HG03108 (cell line): Measurements from ENCODE around the gene ZNF124.

ENCODE experiments used
- ATAC-seq: cut with Tn5 transposase; IDR thresholded peaks from one replicate; pipeline ENCODE4 v1.9.1; 2021; ENCODE audit warnings: moderate library complexity; ENCODE audit not compliant: unreplicated experiment

The ZNF124 gene

DNA sequence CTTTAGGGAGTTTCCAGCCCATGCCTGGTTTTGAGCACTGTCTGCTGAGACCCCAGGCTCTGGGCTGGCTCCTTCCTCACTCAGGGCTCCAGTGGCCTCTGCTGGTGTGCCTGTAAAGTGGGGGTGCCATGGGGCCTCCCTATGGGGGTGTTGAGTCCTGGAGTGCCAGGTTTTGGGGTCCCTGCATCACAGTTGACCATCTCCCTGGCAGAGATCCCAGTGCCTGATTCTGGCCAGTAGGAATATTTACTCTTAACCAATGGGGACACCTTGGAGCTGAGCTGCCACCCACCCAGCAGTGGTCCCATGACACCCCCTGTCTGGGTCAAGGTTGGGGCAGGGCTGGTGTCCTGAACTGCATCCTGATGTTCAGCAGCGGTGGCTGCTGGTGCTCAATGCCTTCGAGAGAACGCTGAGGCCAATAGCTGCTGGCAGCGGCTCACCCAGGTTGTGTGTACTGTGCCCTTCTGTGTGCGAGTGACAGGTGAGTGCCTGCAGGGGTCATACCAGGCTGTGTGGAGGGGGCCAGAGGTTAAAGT is 58.0 kb downstream of the ZNF124 start:
- ATAC-seq = no peak

GRCh38 chr1:247113094-247113497 is 58.7 kb downstream of the ZNF124 start:
- ATAC-seq = no peak

DNA sequence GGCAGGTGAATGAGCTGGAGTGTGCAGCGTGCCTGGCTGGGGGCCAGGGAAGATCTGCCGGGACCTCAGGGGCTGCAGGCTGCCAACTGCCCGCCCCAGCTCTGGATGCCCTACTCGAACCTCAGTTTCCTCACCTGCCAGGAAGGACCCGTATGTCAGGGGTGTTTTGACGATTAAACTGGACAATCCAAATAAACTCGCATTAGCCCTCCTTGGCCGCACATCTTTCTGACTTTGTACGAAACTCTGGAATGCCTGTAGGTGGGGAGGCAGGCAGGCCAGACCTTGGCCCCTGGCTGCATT is 59.4 kb downstream of the ZNF124 start:
- no peak for ATAC-seq

DNA sequence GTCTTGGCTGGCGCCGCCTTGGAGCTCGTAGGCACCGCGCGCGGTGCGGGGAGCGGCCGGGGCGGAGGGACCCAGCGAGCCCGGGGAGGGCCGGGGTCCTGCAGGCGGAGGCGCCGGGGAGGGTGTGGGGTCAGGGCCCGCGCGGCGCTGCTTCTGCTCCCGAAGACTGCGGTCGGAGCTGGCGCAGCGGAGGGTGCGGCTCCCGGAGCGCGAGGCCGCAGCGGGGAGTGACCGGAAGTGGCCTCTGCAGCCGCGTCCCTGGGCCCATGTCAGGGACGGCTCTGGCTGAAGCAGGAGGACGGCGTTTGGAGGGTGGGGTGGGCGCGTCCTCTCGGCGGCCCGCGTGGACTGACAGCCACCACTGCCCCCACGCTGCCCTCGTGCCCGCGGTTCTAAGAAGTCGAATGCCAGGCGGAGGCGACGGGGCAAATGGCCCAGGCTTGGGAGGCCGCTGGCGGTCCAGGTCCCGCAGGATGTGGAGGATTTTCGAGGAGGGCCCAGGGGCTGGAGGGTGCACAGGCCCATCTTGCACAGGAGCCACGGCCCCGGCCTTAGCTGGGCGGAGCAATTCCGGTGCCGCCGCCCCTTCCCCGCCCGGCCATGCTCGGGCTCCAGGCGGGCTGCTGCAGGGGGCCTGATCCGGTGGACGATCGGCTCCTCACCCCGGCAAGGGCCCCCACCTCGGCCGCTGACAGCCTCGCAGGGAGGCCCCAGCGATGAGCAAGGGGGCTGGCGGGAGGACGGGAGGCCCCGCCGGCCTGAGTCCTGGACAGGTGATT is 59.9 kb downstream of the ZNF124 start:
- ATAC-seq = no peak

DNA sequence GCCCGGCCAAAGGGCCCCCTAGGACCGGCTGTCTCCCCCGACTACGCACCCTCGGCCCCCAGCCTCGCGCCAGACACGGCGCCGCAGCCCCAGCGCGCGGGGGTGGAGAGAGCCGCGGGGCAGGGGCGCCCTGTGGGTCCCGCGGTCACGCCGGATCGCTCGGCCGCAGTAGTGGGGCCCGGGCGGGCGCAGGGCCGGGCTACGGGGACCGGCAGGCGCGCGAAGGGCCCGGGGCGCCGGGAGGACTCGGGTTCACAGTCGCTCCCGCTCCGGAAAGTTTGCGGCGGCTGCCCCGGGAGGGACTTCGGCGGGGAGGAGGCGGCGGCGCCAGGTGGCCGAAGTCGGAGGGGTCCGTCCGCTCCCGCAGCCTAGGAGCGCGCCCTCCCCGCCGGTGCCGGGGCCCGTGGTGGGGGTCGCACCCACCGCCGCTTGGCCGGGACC is 60.5 kb downstream of the ZNF124 start:
- ATAC-seq = no peak

- ATAC-seq = no peak
Measured at GRCh38 chr1:247110627-247111258, 61.1 kb downstream of the ZNF124 start.

- no peak for ATAC-seq
Measured at GRCh38 chr1:247107694-247108093, 64.1 kb downstream of the ZNF124 start.

GRCh38 chr1:247105966-247106365 is 65.9 kb downstream of the ZNF124 start:
- ATAC-seq = no peak
